Measurements from ENCODE around the gene ANO5. TPM values are rescaled to one million over a fixed set of nuclear protein-coding genes. Genes with fewer than 3 reads are reported as not detected.
A peak's percentile ranks its signal among the peaks of the same experiment; 100 is the strongest.

ANO5 gene
- total RNA-seq, 6 experiments from 2014 or later = 1.8 to 5.6 (median 4.6) TPM

- WGBS (ENCODE audit: insufficient coverage, low coverage, low lambda C conversion rate, missing lambda C conversion rate) = 0% methylated on average over 5 of the region's 7 CpGs
- DNase-seq (peak; percentile 43 to 60 (median 51)), ATAC-seq (peak; percentile 69 to 72 (median 72))
- intact Hi-C loops (cut with DNase I) = no loop called here
- peaks cover 0 to 5% (median 0%) of the 10 kb centered on the region in 4 donors for H3K4me1 ChIP-seq
- H3K4me3 ChIP-seq = peak overlapping the region; percentile 67 to 91 (median 76)
- no peaks in the 10 kb centered on the region for H3K27me3 ChIP-seq
- H3K27ac ChIP-seq = peak overlapping the region; percentile 56 to 68 (median 57)
- peak; percentile 10 to 53 (median 44) for TF ChIP-seq CTCF (IDR thresholded peaks at IDR 0.05)
- no peak for TF ChIP-seq POLR2A (IDR thresholded peaks at IDR 0.05)
- H3K36me3 ChIP-seq = no peaks in the 10 kb centered on the region
- H3K9me3 ChIP-seq = no peaks in the 10 kb centered on the region
Measured at GRCh38 chr11:22192289-22192641, 620 bp upstream of the ANO5 start.

- WGBS (ENCODE audit: insufficient coverage, low coverage, low lambda C conversion rate, missing lambda C conversion rate) = 0% methylated on average over 3 of the region's 39 CpGs
Measured at GRCh38 chr11:22193348-22194051, 615 bp downstream of the ANO5 start.

GRCh38 chr11:22194306-22194705 lies 1.4 kb downstream of the ANO5 start:
- no peak for TF ChIP-seq POLR2A (IDR thresholded peaks at IDR 0.05)
- TF ChIP-seq CTCF (IDR thresholded peaks at IDR 0.05) = no peak
- ATAC-seq (no peak), DNase-seq (no peak)
- Histone ChIP-seq H3K27me3 (no peaks in the 10 kb centered on the region), H3K4me3 (peak overlapping the region in 2 of 3 donors; percentile 76 to 91), H3K4me1 (peaks cover 0 to 5% (median 0%) of the 10 kb centered on the region in 4 donors), H3K36me3 (no peaks in the 10 kb centered on the region), H3K27ac (no peak overlapping the region), H3K9me3 (no peaks in the 10 kb centered on the region)
- 25% methylated on average over 5 of the region's 5 CpGs for WGBS (ENCODE audit: insufficient coverage, low coverage, low lambda C conversion rate, missing lambda C conversion rate)
- intact Hi-C loops (cut with DNase I) = no loop called here

More at GRCh38 chr11:22193348-22194051, 615 bp downstream of the ANO5 start:
- no peak for TF ChIP-seq CTCF (IDR thresholded peaks at IDR 0.05)
- no peaks in the 10 kb centered on the region for H3K36me3 ChIP-seq
- no peaks in the 10 kb centered on the region for H3K27me3 ChIP-seq
- ATAC-seq (peak; percentile 51 to 60 (median 54)), DNase-seq (peak; percentile 45 to 65 (median 50))
- H3K27ac ChIP-seq = peak overlapping the region; percentile 54 to 68 (median 58)
- no peaks in the 10 kb centered on the region for H3K9me3 ChIP-seq
- intact Hi-C loops (cut with DNase I) = no loop called here
- peak overlapping the region; percentile 67 to 91 (median 76) for H3K4me3 ChIP-seq
- H3K4me1 ChIP-seq = peaks cover 0 to 5% (median 0%) of the 10 kb centered on the region in 4 donors

- intact Hi-C loops (cut with DNase I) = no loop called here
- Histone ChIP-seq H3K9me3 (no peaks in the 10 kb centered on the region), H3K4me3 (no peak overlapping the region), H3K27ac (no peak overlapping the region), H3K4me1 (peaks cover 0 to 5% (median 0%) of the 10 kb centered on the region in 4 donors), H3K27me3 (no peaks in the 10 kb centered on the region), H3K36me3 (no peaks in the 10 kb centered on the region)
- TF ChIP-seq POLR2A (IDR thresholded peaks at IDR 0.05) (no peak), CTCF (IDR thresholded peaks at IDR 0.05) (peak in 1 of 4 donors; percentile 16)
- 56% methylated on average over 2 of the region's 2 CpGs for WGBS (ENCODE audit: insufficient coverage, low coverage, low lambda C conversion rate, missing lambda C conversion rate)
- ATAC-seq = no peak
- DNase-seq = no peak
Measured at GRCh38 chr11:22194907-22195306, 2.0 kb downstream of the ANO5 start.
